H1 (cell line): ENCODE data around the gene PRDM1. TPM values are rescaled to one million over a fixed set of nuclear protein-coding genes. Genes with fewer than 3 reads are reported as not detected.

ENCODE experiments used
- EP300 ChIP-seq, 2 experiments: IDR thresholded peaks; 1 replicate in 1 of 2; 2 replicates in 1 of 2; pipeline ENCODE4 v1.6.1; 2011 to 2012; ENCODE audit warnings: low read depth in 2 of 2, low read length in 2 of 2, mild to moderate bottlenecking in 2 of 2, borderline replicate concordance in 1 of 2, inconsistent platforms in 1 of 2, moderate library complexity in 1 of 2
- KDM4A ChIP-seq: IDR thresholded peaks from one replicate; pipeline ENCODE4 v1.7.1; 2012; ENCODE audit warnings: low read depth, mild to moderate bottlenecking, moderate library complexity, low read length, inconsistent platforms; ENCODE audit not compliant: severe bottlenecking
- polyA plus RNA-seq, 7 experiments: library from polyadenylated mRNA; depleted of rRNA in 3 of 7; stranded (reverse) in 5 of 7; unstranded in 2 of 7; fragments of >200 nt in 5 of 7; fragments of 200-250 nt in 2 of 7; gene quantifications; 1 replicate in 5 of 7; 2 replicates in 1 of 7; 4 replicates in 1 of 7; pipeline versions ENCODE4 v1.2.1 to v1.2.3, GENCODE V29; 2011 to 2013; ENCODE audit warnings: missing spikeins in 2 of 7, mixed read lengths in 2 of 7
- total RNA-seq: library from RNA; stranded (reverse); fragmentation: NEBNext Ultra II Directional; extraction: Animal tissue kit (Norgen Biotek cat#: 25700); gene quantifications from 2 replicates; pipeline ENCODE4 v1.2.1, GENCODE V29; 2021

The PRDM1 gene
- total and polyA plus RNA-seq, 2 of the 8 experiments (the other 6 are each of a cell fraction or from before 2014, with no cell fraction given), result 0.21 to 0.74 TPM

- TF ChIP-seq EP300 (IDR thresholded peaks at IDR 0.05; ENCODE audit: borderline replicate concordance in 1 of 2, low read depth in 2 of 2, low read length in 2 of 2) (no peak), KDM4A (no peak)
Observed at GRCh38 chr6:106081715-106082114, 4.4 kb upstream of the PRDM1 start (continued).
